ENCODE data around the gene AURKAIP1. TPM values are rescaled to one million over a fixed set of nuclear protein-coding genes. Genes with fewer than 3 reads are reported as not detected.

AURKAIP1 gene
- total and polyA plus RNA-seq, 2 of the 13 experiments (the other 11 are each of a cell fraction or from before 2014, with no cell fraction given), result 69.5 to 175 TPM

- TF ChIP-seq MAFK (conservative IDR thresholded peaks at IDR 0.05 in 1 of 2, IDR thresholded peaks at IDR 0.05 in 1 of 2; ENCODE audit: low read length in 2 of 2), result no peak
- TF ChIP-seq ZNF256 (CRISPR knock-in tag; conservative IDR thresholded peaks at IDR 0.05), result no peak
- no peak for TF ChIP-seq CCAR2 (optimal IDR thresholded peaks at IDR 0.05; ENCODE audit: low read depth, low read length)
- 0 out of 2 replicates have a peak, but pooled peaks have one; percentile 24 for TF ChIP-seq ZNF280B (CRISPR knock-in tag; IDR thresholded peaks at IDR 0.05; ENCODE audit: borderline replicate concordance)
- peak; percentile 89; the same call in 1 of the 2 replicates for TF ChIP-seq ZNF564 (CRISPR knock-in tag; IDR thresholded peaks at IDR 0.05)
- peak; percentile 70; the same call in 1 of the 2 replicates for TF ChIP-seq ZNF784 (CRISPR knock-in tag; IDR thresholded peaks at IDR 0.05; ENCODE audit: borderline replicate concordance)
- TF ChIP-seq SATB2 (CRISPR knock-in tag; IDR thresholded peaks at IDR 0.05), result no peak
- TF ChIP-seq ZNF776 (CRISPR knock-in tag; IDR thresholded peaks at IDR 0.05), result no peak; the same call in 1 of the 2 replicates
- TF ChIP-seq E2F2 (CRISPR knock-in tag; IDR thresholded peaks at IDR 0.05; ENCODE audit: borderline replicate concordance), result peak; percentile 32; the same call in 1 of the 2 replicates
- TF ChIP-seq HOXA3 (CRISPR knock-in tag; IDR thresholded peaks at IDR 0.05), result peak; percentile 45; the same call in 1 of the 2 replicates
- TF ChIP-seq ZNF232 (CRISPR knock-in tag; IDR thresholded peaks at IDR 0.05; ENCODE audit: borderline replicate concordance), result 0 out of 2 replicates have a peak, but pooled peaks have one; percentile 52
- no peak for TF ChIP-seq SRF (IDR thresholded peaks at IDR 0.05; ENCODE audit: low read depth, low read length)
- TF ChIP-seq LBX2 (CRISPR knock-in tag; IDR thresholded peaks at IDR 0.05; ENCODE audit: borderline replicate concordance), result no peak; the same call in 1 of the 2 replicates
- no peak for TF ChIP-seq ZBTB3 (CRISPR knock-in tag; IDR thresholded peaks at IDR 0.05; ENCODE audit: borderline replicate concordance, low read depth)
- TF ChIP-seq RNF2 (conservative IDR thresholded peaks at IDR 0.05; ENCODE audit: low read depth), result no peak
- no peak for TF ChIP-seq REXO4 (CRISPR knock-in tag; IDR thresholded peaks at IDR 0.05; ENCODE audit: borderline replicate concordance)
- TF ChIP-seq DRAP1 (CRISPR knock-in tag; IDR thresholded peaks at IDR 0.05), result no peak
- TF ChIP-seq SIX1 (CRISPR knock-in tag; IDR thresholded peaks at IDR 0.05; ENCODE audit: borderline replicate concordance), result no peak
These were observed 50.3 kb downstream of the AURKAIP1 start, which contains the start of the genes CPTP and INTS11 (continued) for GRCh38 chr1:1324524-1325287.
